Calu3 (cell line): ENCODE measurements around the gene INHBA. TPM values are rescaled to one million over a fixed set of nuclear protein-coding genes. Genes with fewer than 3 reads are reported as not detected.

ENCODE experiments used
- BruUV-seq: library from RNA; stranded (reverse); fragments of 400-500 nt; replicated peaks from 2 replicates; lab custom pipeline; 2021; lab: Mats Ljungman, UMichigan
- CTCF ChIA-PET: fragments of 300-600 bp; sonication (Branson Sonifier 250); formaldehyde crosslinking; loops from one replicate; lab custom pipeline; 2022; ENCODE audit warnings: antibody characterized with exemption; lab: Charles Lee
- DNase-seq: peaks from one replicate; pipeline ENCODE4 v3.0.0; 2022
- H3K27ac Mint-ChIP-seq: one replicate; pipeline ENCODE4 v1.8.0; 2022; ENCODE audit warnings: mixed read lengths; ENCODE audit not compliant: unreplicated experiment
- H3K27me3 Mint-ChIP-seq: one replicate; pipeline ENCODE4 v1.8.0; 2022; ENCODE audit warnings: mixed read lengths; ENCODE audit not compliant: unreplicated experiment
- H3K36me3 Mint-ChIP-seq: one replicate; pipeline ENCODE4 v1.8.0; 2022; ENCODE audit warnings: mild to moderate bottlenecking, moderate library complexity, mixed read lengths; ENCODE audit not compliant: insufficient read depth, unreplicated experiment
- H3K4me1 Mint-ChIP-seq: one replicate; pipeline ENCODE4 v1.8.0; 2022; ENCODE audit warnings: mild to moderate bottlenecking, low read depth, mixed read lengths; ENCODE audit not compliant: unreplicated experiment
- H3K4me3 Mint-ChIP-seq: one replicate; pipeline ENCODE4 v1.8.0; 2022; ENCODE audit warnings: mild to moderate bottlenecking, low read depth, moderate library complexity, mixed read lengths; ENCODE audit not compliant: unreplicated experiment
- H3K9me3 Mint-ChIP-seq: one replicate; pipeline ENCODE4 v1.8.0; 2022; ENCODE audit warnings: low read depth, mixed read lengths; ENCODE audit not compliant: unreplicated experiment
- CTCF ChIP-seq: fragments of 200-600 bp; IDR thresholded peaks from one replicate; pipeline ENCODE4 v1.8.0; 2022; ENCODE audit warnings: antibody characterized with exemption; ENCODE audit not compliant: unreplicated experiment
- intact Hi-C: fragments of 100-400 bp; cut with micrococcal nuclease; formaldehyde crosslinking; loops from one replicate; pipeline ENCODE4 v1.10.0; 2022; ENCODE audit not compliant: unreplicated experiment
- total RNA-seq: library from RNA; stranded (reverse); gene quantifications from 2 replicates; pipeline ENCODE4 v1.2.3, GENCODE V29; 2022

The INHBA gene
- total RNA-seq, 1 experiment from 2014 or later, result 68.9 TPM

- BruUV-seq, result no TSS peak
- no peak for DNase-seq
- intact Hi-C loops, result loop anchor here (5.0 to 10.0 kb wide), 3 partner anchors 123 to 866 kb away; no protein-coding TSS in a partner anchor
- Mint-ChIP-seq H3K36me3 (peaks cover 96% of the 10 kb centered on the region), H3K4me1 (peaks cover 56% of the 10 kb centered on the region), H3K27ac (peak overlapping the region; percentile 86), H3K4me3 (peak overlapping the region; percentile 87), H3K9me3 (no peaks in the 10 kb centered on the region), H3K27me3 (no peaks in the 10 kb centered on the region)
- TF ChIP-seq CTCF, result no peak
- CTCF ChIA-PET, result interaction anchor here (1.3 kb wide), 2 partner anchors 652 to 694 kb away, joined by 3 to 4 read pairs; no protein-coding TSS in a partner anchor
These were observed 4.8 kb downstream of the INHBA start for GRCh38 chr7:41698114-41698513.

GRCh38 chr7:41696323-41696916, 6.5 kb downstream of the INHBA start:
- Mint-ChIP-seq H3K4me3 (peak overlapping the region; percentile 87), H3K4me1 (peaks cover 63% of the 10 kb centered on the region), H3K9me3 (no peaks in the 10 kb centered on the region), H3K27ac (peak overlapping the region; percentile 66), H3K36me3 (peaks cover 95% of the 10 kb centered on the region), H3K27me3 (no peaks in the 10 kb centered on the region)
- peak; percentile 86 for DNase-seq
- CTCF ChIA-PET, result interaction anchor here (0.5 to 1.3 kb wide), 5 partner anchors 563 to 1421 kb away, joined by 3 to 9 read pairs (median 3); no protein-coding TSS in a partner anchor
- peak; percentile 96 for TF ChIP-seq CTCF
- no TSS peak for BruUV-seq
- intact Hi-C loops, result loop anchor here (1.0 to 10.0 kb wide), 5 partner anchors 122 to 864 kb away; no protein-coding TSS in a partner anchor

- no peaks in the 10 kb centered on the region for H3K9me3 Mint-ChIP-seq
- H3K4me1 Mint-ChIP-seq, result peaks cover 63% of the 10 kb centered on the region
- BruUV-seq, result no TSS peak
- TF ChIP-seq CTCF, result no peak
- H3K27ac Mint-ChIP-seq, result peak overlapping the region; percentile 66
- CTCF ChIA-PET, result interaction anchor here (0.5 to 3.3 kb wide), 5 partner anchors 562 to 1420 kb away, joined by 3 to 14 read pairs (median 5); no protein-coding TSS in a partner anchor
- no peak for DNase-seq
- intact Hi-C loops, result loop anchor here (1.0 to 10.0 kb wide), 5 partner anchors 121 to 863 kb away; no protein-coding TSS in a partner anchor
- peak overlapping the region; percentile 87 for H3K4me3 Mint-ChIP-seq
- no peaks in the 10 kb centered on the region for H3K27me3 Mint-ChIP-seq
- peaks cover 94% of the 10 kb centered on the region for H3K36me3 Mint-ChIP-seq
These were observed 7.1 kb downstream of the INHBA start for GRCh38 chr7:41695661-41696322.

GRCh38 chr7:41694495-41694894, 8.4 kb downstream of the INHBA start:
- intact Hi-C loops, result loop anchor here (10.0 kb wide), 2 partner anchors 120 to 220 kb away; no protein-coding TSS in a partner anchor
- Mint-ChIP-seq H3K27ac (peak overlapping the region; percentile 34), H3K4me3 (peak overlapping the region; percentile 87), H3K4me1 (peaks cover 54% of the 10 kb centered on the region), H3K9me3 (no peaks in the 10 kb centered on the region), H3K27me3 (no peaks in the 10 kb centered on the region), H3K36me3 (peaks cover 89% of the 10 kb centered on the region)
- CTCF ChIA-PET, result interaction anchor here (1.1 to 3.3 kb wide), 2 partner anchors 10 to 648 kb away, joined by 3 to 14 read pairs; no protein-coding TSS in a partner anchor
- BruUV-seq, result no TSS peak
- DNase-seq, result no peak
- TF ChIP-seq CTCF, result no peak
